ENCODE measurements around the gene GDPD3. TPM values are rescaled to one million over a fixed set of nuclear protein-coding genes. Genes with fewer than 3 reads are reported as not detected.

GDPD3 gene
- total and polyA plus RNA-seq, 2 of the 13 experiments (the other 11 are each of a cell fraction or from before 2014, with no cell fraction given): 18.7 to 20.6 TPM

- TF ChIP-seq PBX2 (CRISPR knock-in tag; IDR thresholded peaks at IDR 0.05): no peak; the same call in 1 of the 2 replicates
- TF ChIP-seq ZNF772 (CRISPR knock-in tag; IDR thresholded peaks at IDR 0.05): peak; percentile 97
- TF ChIP-seq ZBTB43 (CRISPR knock-in tag; conservative IDR thresholded peaks at IDR 0.05): no peak; the same call in none of the 2 replicates
- TF ChIP-seq REST (IDR thresholded peaks at IDR 0.05; ENCODE audit: borderline replicate concordance in 1 of 2, low read depth in 1 of 2, low read length in 2 of 2): peak in 1 of 2 experiments; percentile 43; a peak in 2 of 4 replicates
- peak; percentile 95; the same call in 1 of the 2 replicates for TF ChIP-seq ZNF530 (CRISPR knock-in tag; IDR thresholded peaks at IDR 0.05; ENCODE audit: low read depth)
- TF ChIP-seq CEBPB (IDR thresholded peaks at IDR 0.05; ENCODE audit: borderline replicate concordance, low read depth, low read length): no peak
- peak; percentile 57 for TF ChIP-seq ZNF629 (CRISPR knock-in tag; conservative IDR thresholded peaks at IDR 0.05)
- peak; percentile 92 for TF ChIP-seq ZNF441 (CRISPR knock-in tag; IDR thresholded peaks at IDR 0.05; ENCODE audit: borderline replicate concordance)
- peak; percentile 97 for TF ChIP-seq ZNF788 (CRISPR knock-in tag; IDR thresholded peaks at IDR 0.05; ENCODE audit: borderline replicate concordance)
- 0 out of 2 replicates have a peak, but pooled peaks have one; percentile 24 for TF ChIP-seq PAWR (CRISPR knock-in tag; IDR thresholded peaks at IDR 0.05; ENCODE audit: borderline replicate concordance)
- TF ChIP-seq FOXM1 (CRISPR knock-in tag; IDR thresholded peaks at IDR 0.05): no peak
- peak; percentile 98 for TF ChIP-seq DZIP1 (CRISPR knock-in tag; IDR thresholded peaks at IDR 0.05)
- TF ChIP-seq MXI1 (IDR thresholded peaks at IDR 0.05; ENCODE audit: borderline replicate concordance, low read depth, low read length): peak; percentile 80; the same call in 2 of the 3 replicates
- no peak for TF ChIP-seq ZFP36 (IDR thresholded peaks at IDR 0.05; ENCODE audit: borderline replicate concordance, low read depth, low read length, partially characterized antibody)
- TF ChIP-seq BCLAF1 (IDR thresholded peaks at IDR 0.05): no peak
- TF ChIP-seq ZNF879 (CRISPR knock-in tag; IDR thresholded peaks at IDR 0.05): peak; percentile 89
These were observed 48.0 kb downstream of the GDPD3 start, which contains the start of gene ALDOA (continued) for GRCh38 chr16:30065102-30065942.

Data from HepG2 (cell line).